Left renal pelvis (tissue), 4 donors: ENCODE results near the gene SPOCK3. TPM values are rescaled to one million over a fixed set of nuclear protein-coding genes. Genes with fewer than 3 reads are reported as not detected.

Source experiments
- DNase-seq, 4 donors: peaks; one replicate each; pipeline ENCODE4 v3.0.0-alpha.2; 2013; ENCODE audit warnings: low read depth in 4 of 4, low spot score in 3 of 4
- polyA plus RNA-seq, 4 donors: library from polyadenylated mRNA; unstranded; fragments of 120-200 nt; gene quantifications; one replicate each; pipeline ENCODE4 v1.2.1, GENCODE V29; 2013; ENCODE audit not compliant: insufficient read length in 4 of 4

Gene SPOCK3
- polyA plus RNA-seq, 4 donors = 8.3 to 95.6 (median 15.0) TPM

- DNase-seq = no peak
These were observed 56.4 kb downstream of the SPOCK3 start for GRCh38 chr4:167177925-167178324.

GRCh38 chr4:167176723-167177367 lies 57.4 kb downstream of the SPOCK3 start:
- DNase-seq = no peak

GRCh38 chr4:167171928-167172327 lies 62.4 kb downstream of the SPOCK3 start:
- no peak for DNase-seq

GRCh38 chr4:167168611-167169010 lies 65.7 kb downstream of the SPOCK3 start:
- no peak for DNase-seq

GRCh38 chr4:167150587-167150986 lies 83.7 kb downstream of the SPOCK3 start:
- DNase-seq = no peak

GRCh38 chr4:167144605-167145004 lies 89.7 kb downstream of the SPOCK3 start:
- no peak for DNase-seq

- no peak for DNase-seq
These were observed 91.3 kb downstream of the SPOCK3 start for GRCh38 chr4:167143018-167143417.

- no peak for DNase-seq
These were observed 98.0 kb downstream of the SPOCK3 start for GRCh38 chr4:167136270-167136669.

GRCh38 chr4:167129146-167129545 lies 105.1 kb downstream of the SPOCK3 start:
- DNase-seq = no peak

GRCh38 chr4:167119392-167119791 lies 114.9 kb downstream of the SPOCK3 start:
- no peak for DNase-seq

- no peak for DNase-seq
These were observed 117.0 kb downstream of the SPOCK3 start for GRCh38 chr4:167117273-167117672.

- DNase-seq = no peak
These were observed 119.8 kb downstream of the SPOCK3 start for GRCh38 chr4:167114416-167114971.

- DNase-seq = no peak
These were observed 122.7 kb downstream of the SPOCK3 start for GRCh38 chr4:167111622-167112021.

- DNase-seq = no peak
These were observed 123.2 kb downstream of the SPOCK3 start for GRCh38 chr4:167111092-167111491.

- DNase-seq = no peak
These were observed 124.4 kb downstream of the SPOCK3 start for GRCh38 chr4:167109859-167110258.

- no peak for DNase-seq
These were observed 128.4 kb downstream of the SPOCK3 start for GRCh38 chr4:167105857-167106256.

GRCh38 chr4:167102475-167102874 lies 131.8 kb downstream of the SPOCK3 start:
- no peak for DNase-seq

- no peak for DNase-seq
These were observed 133.3 kb downstream of the SPOCK3 start for GRCh38 chr4:167101035-167101434.

- DNase-seq = no peak
These were observed 134.2 kb downstream of the SPOCK3 start for GRCh38 chr4:167100120-167100519.

- DNase-seq = no peak
These were observed 146.2 kb downstream of the SPOCK3 start for GRCh38 chr4:167088115-167088514.

- no peak for DNase-seq
These were observed 150.0 kb downstream of the SPOCK3 start for GRCh38 chr4:167084321-167084720.

- DNase-seq = no peak
These were observed 154.5 kb downstream of the SPOCK3 start for GRCh38 chr4:167079762-167080161.

GRCh38 chr4:167052631-167053091 lies 181.6 kb downstream of the SPOCK3 start:
- DNase-seq = no peak
